HG03469 (cell line): ENCODE measurements around the gene SLC14A1.

Experiments used
- ATAC-seq: cut with Tn5 transposase; IDR thresholded peaks from one replicate; pipeline ENCODE4 v1.9.1; 2021; ENCODE audit warnings: mild to moderate bottlenecking, moderate library complexity, moderate number of reproducible peaks; ENCODE audit not compliant: unreplicated experiment

SLC14A1 gene

DNA sequence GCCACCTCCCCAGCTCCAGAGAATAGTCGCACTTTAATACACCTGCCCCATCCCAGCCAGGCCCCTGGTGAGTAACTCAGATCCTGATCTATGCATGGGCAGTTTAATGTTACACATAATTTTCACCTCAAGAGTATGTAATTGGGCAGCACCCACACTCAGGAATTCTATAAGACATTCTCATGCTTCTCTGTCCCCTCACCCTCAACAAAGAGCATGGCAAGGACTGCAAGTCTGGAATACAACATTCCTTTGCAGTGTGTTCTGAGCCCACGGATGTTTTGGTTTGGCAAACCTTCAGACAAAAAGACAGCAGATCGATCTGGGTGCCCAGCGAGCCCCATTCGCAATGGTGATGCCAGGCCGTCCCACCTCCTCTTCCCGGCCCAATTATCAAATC, 4.9 kb upstream of the SLC14A1 start:
- ATAC-seq: no peak

DNA sequence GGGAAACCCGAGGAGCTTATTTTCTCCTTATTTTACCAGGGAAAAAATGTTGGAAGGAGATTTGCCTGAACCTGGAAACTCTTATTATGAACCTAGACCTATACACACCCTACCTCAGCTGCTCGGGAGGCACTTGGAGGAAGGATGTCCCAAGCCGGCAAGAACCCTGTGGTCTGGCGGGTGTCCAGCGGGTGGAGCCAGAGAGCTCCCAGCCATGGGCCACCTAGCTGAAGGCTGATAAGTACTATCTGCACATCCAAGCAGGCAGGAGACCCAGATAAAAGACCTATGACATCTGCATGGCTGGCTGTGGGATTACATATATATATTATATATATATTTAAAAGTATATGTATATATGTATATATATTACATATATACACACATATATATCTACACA, 1.1 kb upstream of the SLC14A1 start:
- ATAC-seq: peak; percentile 89

DNA sequence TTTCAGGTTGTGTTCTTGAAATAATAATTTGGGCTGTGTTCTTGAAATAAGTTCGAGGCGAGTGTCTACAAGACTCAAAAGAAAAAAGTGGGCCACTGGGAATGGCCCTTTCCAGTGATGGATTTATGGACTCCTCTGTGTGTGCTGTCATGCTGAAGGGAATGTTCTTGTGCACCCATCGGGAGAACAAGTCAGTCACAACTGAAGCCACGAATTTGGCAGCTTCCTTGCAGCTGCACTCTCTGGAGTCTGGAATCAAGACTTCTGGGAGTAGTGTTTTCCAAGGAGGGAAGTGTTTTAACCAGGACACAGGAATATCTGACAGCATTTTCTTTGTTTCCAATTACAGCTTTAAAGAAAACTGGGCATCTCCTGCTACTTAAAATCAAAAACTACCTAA, 620 bp downstream of the SLC14A1 start:
- ATAC-seq: no peak

DNA sequence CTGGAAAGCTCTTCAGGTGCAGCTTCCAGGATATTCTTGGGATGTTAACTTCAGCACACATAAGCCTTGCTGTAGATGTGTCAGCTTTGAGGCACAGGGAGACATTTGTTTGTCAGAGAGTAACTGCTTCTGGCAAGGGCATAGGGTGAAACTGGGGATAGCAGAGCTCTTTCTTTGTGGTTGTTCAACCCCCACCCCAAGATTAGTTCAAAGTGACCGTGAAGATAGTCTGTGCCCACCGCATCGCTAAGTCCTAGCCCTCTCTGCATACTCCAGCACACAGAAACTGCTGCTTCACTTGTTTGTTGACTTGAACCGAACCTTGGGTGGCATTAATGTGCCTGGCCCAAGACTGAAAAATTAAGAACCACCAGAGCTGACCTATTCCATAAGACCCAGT, 1.4 kb downstream of the SLC14A1 start:
- no peak for ATAC-seq

DNA sequence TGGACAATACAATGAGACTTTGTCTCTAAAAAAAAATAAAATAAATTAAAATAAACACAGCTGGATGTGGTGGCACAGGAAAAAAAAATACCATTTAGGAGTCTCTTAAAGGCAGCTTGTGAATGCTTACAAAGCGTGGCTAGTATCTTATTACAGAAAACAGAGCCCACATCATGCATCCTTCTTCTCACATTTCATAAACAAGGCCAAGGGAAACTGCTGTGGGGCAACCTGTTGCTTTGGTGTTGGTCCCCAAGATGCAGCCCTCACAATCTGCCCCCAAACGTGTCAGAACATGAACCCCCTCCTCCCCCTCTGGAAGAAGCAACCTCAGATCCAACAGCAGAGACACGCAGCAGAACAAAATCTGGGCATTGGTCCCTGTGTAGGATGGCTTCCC, 2.6 kb downstream of the SLC14A1 start:
- no peak for ATAC-seq

DNA sequence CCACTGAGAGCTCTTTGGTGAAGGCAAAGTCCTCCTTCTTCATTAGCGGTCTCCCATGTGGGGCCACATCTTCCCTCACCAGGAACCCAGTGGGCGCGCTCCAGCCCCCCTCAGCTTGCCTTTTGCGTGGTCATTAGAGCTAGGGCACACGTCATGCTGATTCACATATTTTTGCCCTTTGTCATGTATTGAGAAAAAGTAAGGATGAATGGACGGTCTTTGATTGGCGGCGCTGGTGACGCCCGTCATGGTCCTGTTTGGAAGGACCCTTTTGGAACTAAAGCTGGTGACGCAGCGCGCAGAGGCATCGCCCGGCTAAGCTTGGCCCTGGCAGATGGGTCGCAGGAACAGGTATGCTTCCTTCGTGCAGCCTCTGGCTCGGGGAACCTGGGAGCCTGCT, 3.1 kb downstream of the SLC14A1 start:
- no peak for ATAC-seq

DNA sequence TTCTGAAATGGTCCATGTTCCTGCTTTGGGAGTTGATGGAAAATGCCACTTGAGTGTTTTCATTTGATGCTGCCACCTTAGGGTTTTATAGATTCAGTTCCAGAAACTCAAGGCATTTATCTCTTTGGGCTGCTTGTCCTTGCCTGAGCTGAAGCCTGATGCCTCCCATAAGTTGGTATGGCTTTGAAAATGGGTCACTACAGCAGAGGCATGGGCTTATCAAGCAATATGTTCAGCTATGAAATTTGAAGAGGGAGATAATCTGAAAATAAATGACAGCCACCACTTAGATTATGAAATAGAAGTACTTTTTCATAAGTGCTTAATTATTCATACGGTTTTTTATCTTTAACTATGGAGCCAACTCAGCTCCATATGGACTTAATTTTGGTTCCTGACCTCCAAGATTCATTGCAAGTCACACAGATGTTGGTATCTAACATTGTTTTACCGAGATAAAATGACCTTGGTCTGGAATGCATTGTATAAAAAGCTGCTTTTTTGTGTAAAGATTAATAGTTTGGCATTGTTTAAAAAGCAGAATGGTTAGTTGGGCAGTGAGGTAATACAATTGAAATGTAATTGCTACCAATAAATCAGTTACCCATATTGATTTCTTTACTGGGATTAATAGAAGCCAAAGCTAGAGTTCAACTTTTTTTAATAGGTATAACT, 4.5 kb downstream of the SLC14A1 start:
- no peak for ATAC-seq

DNA sequence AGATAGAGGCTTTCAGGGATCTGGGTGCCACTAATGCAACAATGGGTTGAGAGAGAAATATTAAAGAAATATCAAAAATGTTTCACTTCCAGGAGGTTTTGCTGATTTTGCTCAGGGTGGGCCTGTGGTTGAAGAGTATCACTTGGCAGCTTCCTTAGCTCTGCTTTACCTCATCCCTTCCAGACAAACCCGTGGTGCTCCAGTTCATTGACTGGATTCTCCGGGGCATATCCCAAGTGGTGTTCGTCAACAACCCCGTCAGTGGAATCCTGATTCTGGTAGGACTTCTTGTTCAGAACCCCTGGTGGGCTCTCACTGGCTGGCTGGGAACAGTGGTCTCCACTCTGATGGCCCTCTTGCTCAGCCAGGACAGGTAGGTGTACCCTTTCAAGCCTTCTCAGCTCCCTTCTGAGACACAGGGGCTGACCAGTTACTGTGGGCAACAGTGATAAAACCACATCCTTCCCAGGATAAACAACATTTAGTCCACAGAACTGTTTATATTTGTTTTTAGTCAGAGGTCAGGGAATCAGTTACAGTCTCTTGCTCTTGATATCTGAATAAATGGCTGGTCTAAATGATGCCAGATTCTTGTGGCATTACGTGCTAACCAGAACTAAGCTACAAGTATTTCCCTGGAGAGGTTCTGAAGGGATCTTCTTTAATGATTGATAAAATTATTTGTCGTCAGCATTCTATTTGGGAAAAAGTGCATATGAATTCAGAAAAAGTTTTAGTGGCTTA, 7.0 kb downstream of the SLC14A1 start:
- no peak for ATAC-seq

DNA sequence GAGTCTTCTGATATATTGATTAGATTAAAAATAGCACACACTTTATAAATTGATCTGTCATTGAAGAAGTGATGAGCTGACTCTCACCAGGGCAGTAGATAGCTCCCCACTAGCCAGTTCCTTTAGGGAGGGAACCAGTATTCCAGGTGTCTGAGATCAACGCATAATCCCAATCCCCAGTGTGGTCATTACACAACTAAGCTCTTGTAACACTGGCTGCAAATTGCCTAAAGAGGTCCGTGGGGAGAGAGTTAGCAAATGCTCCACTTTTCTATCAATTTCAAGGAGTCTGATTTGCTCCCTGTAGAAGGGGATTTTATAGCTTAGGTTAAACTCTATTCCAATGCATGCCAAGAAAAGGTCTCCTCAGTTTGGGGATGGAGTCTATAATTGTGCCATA, 7.7 kb downstream of the SLC14A1 start:
- ATAC-seq: no peak

DNA sequence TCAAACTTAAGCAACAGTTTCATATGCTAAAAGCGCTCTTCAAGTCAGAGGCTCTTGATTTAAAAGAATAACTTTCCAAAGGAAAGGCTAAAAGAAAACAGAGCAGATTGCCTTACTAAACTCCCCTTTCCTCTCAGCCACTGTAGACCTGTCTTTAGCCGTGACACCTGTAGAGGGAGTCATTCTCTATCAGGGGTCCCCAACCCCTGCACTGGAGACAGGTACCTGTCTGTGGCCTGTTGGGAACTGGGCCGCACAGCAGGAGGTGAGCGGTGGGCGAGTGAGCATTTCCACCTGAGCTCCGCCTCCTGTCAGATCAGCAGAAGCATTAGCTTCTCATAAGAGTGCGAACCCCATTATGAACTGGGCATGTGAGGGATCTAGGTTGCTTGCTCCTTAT, 9.6 kb downstream of the SLC14A1 start:
- ATAC-seq: no peak

DNA sequence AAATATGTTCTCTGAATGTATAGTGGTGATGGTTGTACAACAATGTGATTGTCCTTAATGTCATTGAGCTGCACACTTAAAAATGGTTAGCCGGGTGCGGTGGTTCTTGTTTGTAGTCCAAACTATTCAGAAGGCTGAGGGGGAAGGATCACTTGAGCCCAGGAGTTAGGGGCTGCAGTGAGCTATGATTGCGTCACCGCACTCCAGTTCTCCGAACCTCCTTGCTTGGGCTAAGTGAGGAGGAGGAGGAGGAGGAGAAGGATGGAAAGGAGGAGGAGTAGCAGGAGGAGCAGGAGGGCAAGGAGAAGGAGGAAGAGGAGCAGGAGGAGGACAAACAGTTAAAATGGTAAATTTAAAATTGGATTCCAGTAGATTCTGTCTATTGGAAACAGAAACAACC, 10.5 kb downstream of the SLC14A1 start:
- ATAC-seq: no peak

DNA sequence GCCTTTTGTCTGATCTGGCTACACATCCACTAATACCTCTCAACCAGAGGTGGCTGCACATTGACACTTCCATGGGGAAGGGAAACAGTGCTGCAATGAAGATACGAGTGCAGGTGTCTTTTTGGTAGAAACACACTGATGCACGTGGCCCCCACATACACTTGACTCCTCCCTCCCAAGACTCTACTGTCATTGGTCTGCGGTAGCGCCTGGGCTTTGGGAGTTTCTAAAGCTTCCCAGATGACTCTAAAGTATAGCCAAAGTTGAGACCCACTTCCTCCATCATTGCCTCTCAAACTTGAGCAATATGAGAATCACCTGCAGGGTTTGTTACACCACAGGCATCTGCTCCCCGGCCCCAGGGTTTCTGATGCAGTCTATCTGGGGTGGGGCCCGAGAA, 11.0 kb downstream of the SLC14A1 start:
- ATAC-seq: no peak

DNA sequence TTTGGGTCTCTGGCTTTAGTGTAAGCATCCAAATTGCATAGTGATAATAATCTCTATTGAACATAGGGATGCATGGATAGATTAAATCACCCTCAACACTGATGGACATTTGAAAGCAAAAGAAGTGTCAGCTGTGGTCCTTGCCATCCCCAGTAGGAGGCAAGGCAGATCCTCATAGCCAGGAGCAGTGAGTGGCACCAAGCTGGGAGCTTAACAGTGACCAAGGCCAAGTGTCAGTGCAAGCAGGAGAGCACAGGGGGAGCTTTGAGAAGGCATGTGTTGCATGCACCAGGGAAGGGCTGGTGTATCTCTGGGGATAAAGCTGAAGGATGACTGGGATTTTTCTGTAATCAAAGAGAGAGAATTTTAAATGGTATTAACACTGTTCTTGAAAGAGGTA, 14.7 kb downstream of the SLC14A1 start:
- no peak for ATAC-seq

DNA sequence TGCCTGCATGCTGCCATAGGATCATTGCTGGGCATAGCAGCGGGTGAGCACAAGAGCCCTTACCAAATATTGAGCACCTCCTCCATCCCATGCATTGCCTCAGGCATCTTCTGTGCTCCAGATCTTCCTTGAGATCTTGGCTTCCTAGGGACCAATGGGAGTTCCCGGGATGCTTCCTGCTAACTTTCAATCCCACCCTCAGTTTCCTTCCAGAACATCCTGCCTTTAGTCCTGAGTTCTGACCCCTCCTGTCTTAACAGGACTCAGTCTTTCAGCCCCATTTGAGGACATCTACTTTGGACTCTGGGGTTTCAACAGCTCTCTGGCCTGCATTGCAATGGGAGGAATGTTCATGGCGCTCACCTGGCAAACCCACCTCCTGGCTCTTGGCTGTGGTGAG, 15.3 kb downstream of the SLC14A1 start:
- no peak for ATAC-seq

DNA sequence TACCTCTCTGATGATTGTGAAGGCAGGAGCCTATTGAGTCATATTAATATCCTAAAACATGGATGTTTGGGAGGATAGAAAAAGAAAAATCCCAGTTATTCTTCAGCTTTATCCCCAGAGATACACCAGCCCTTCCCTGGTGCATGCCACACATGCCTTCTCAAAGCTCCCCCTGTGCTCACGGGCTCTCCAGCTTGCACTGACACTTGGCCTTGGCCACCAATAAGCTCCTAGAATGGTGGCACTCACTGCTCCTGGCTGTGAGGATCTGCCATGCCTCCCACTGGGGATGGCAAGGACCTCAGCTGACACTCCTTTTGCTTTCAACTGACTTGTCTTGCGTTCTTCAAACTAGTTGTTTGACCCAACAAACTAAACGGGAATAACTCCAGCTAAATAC, 15.9 kb downstream of the SLC14A1 start:
- no peak for ATAC-seq

DNA sequence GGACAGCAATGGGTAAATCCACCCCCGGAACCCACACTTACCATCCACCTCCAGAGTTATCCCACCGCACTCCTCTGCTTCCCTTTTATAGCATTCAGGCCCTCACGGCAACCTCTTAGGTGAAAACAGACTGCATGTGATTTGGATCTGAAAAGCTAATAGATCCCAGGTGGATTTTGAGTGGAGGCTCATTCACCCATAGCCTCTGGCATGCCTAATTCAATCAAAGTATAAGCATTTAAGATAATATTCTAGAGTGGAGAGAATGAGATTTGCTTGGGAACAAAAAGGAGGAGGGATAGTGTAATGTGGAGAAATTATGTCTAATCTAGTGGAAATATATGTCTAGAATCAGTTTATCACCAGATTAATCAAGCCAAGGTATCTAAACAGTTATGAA, 17.1 kb downstream of the SLC14A1 start:
- ATAC-seq: no peak

DNA sequence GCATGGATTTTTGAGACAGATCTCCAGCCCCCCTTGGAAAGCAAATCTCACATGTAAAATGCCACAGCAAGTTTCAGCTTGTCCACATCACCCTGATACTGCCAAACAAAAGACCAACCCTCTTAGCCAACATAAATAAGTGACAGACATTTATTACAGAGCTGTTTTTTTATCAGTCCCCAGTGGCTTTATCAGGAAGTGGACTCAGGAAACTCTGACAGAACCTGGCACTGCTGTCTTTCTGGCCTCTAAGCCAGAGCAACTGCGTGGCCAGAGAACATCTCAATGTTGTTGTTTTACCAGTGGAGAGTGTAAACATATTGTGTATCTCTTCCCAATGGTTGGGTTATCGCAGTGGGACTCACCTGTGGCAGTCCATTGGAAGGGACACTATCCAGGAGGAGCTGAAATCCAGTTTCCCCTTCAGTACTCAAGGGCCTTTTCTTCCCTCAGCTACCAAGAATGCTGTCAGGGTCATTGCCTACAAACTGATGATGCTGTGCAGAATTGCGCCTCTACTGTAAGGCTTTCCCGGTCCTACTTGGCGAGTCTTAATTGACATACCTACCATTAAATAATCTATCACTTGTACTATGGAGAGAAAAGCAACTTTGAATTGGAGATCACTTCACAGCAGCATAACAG, 22.0 kb downstream of the SLC14A1 start:
- ATAC-seq: no peak

DNA sequence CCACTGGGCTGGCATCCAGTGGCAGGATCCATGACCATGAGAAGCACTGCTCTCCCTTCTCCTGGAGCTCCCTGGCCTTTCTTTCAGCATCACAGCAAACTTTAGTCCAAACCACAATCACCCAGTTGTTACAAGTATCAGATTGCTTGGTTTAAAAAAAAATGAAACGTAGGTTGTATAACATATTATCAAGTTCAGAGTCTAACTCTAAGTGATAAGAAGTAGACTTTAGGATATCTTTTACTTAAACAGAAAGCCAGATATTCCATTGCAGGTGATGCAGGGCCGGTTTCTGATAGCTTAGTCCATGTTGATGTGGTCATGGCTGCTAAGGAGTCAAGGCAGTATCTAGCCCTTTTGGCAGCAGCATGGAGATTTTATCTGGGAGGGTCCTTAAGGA, 24.5 kb downstream of the SLC14A1 start:
- no peak for ATAC-seq

DNA sequence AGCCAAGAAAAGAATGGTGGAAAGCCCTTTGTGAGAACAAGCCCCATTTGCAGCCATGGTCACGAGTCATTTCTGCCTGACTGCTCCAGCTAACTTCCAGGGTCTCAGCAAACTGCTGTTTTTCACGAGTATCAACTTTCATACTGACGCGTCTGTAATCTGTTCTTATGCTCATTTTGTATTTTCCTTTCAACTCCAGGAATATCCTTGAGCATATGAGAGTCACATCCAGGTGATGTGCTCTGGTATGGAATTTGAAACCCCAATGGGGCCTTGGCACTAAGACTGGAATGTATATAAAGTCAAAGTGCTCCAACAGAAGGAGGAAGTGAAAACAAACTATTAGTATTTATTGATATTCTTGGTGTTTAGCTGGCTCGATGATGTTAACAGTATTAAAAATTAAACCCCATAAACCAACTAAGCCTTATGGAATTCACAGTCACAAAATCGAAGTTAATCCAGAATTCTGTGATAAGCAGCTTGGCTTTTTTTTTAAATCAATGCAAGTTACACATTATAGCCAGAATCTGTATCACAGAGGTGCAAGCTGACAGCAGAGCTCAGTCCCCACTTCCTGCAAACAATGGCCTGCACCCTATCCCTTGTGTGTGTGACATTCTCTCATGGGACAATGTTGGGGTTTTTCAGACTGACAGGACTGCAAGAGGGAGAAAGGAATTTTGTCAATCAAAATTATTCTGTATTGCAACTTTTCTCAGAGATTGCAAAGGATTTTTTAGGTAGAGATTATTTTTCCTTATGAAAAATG, 26.1 kb downstream of the SLC14A1 start:
- peak; percentile 49 for ATAC-seq

DNA sequence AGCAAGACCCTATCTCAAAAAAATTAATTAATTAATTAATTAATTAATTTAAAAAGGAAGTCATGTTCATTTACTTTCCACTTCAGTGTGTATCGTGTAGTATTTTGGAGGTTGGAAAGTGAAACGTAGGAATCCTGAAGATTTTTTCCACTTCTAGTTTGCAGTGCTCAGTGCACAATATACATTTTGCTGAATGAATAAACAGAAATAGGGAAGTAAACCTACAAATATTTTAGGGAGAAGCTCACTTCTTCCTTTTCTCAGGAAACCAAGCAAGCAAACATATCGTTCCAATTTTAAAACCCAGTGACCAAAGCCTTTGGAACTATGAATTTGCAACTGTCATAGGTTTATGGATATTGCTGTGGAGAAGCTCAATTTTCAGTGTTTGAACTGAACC, 27.8 kb downstream of the SLC14A1 start:
- ATAC-seq: no peak

DNA sequence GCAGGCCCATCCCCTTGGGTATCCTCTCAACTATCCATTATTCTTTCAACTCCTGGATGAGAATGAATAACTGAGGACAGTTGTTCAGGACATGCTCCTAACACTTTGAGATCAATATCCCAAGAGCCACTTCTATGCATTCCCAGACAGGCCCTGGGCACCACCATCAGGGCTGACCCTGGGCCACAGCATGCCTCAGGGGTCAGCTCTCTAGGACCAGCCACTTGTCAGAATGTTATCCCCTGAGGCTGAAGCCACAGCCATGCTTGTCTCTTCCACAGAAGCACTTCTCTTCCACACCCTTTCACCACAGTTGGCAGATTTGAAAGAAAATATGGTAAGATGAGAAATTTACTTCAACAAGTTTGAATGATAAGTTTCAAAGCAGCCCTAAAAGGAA, 28.7 kb downstream of the SLC14A1 start:
- ATAC-seq: no peak

DNA sequence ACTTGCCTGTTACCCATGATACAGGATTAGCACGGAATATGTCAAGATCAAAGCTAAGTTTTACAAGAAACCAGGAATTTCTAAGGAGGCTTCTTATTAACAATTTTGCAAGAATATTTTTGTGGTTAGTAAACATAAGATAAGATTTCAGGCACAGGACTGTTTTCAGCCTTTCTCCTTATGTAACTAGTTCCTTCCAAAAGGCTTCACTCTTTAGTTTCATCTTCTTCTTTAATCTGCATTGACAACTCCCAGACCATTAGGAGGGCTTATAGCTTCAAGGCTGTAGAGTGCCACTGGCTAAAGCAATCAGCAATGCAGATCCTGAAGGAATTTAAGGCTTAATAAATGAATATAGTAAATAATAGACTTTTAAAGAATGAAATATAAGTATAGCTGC, 29.3 kb downstream of the SLC14A1 start:
- no peak for ATAC-seq
